ENCODE data around the gene LDB2.
"Not testable (repeated sequence)": the region's sequence is repeated elsewhere in the genome, so short reads cannot be mapped to it uniquely, and the experiment has no call there.

LDB2 gene

DNA sequence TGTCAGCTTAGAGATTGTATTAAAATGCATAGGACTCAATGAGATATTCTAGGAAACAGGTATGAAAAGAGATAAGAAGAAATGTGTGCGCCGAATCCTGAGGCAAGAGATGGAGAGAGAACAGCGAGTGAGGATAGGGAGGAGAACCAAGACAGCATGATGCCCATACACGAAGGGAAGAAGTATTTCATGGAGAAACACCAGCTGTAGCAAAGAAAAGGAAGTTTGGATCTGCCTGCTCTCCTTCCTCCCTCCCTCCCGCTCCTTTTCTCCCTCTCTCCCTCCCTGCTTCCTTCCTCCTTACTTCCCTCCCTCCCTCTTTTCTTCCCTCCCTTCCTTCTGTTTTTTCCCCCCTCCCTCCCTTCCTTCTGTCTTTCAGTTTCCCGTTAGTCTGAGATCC lies 353.6 kb downstream of the LDB2 start:
- no peak for DNase-seq (ENCODE audit: low read depth)

GRCh38 chr4:16544251-16544721 lies 354.2 kb downstream of the LDB2 start:
- no peak for DNase-seq (ENCODE audit: low read depth)

- DNase-seq (ENCODE audit: low read depth), result no peak
Observed at GRCh38 chr4:16537926-16538325, 360.5 kb downstream of the LDB2 start.

DNA sequence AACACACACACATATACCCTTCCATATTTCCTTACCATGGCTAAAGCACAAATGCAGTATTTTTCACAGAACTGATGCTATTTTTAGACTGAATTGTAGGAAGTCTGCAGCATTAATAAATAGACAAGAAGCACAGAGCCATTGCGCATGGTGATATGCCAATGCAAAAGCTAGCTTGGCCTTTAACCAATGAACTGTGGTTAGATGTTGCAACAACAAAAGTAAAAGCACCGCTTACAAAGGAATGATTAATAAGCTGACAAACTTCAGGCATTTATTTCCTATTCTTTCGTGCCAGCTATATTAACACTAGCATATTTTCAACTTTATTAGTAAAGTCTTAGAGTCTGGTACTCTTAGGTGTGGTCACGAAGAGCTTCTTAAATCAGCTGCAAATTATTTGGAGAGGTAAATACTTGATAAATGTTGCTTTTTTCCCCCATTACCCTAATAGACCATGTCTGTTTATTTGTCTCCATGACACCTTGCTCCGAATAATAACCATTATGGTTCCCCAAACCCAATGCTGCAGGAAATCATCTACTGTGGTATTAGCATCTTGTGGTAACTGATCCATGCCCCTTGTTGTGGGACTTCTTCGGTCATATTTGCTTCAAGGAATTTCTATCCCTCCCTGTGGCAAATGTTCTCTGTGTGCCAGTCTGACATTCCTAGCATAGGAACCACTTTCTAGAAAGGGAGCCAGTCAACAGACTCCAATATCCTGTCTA lies 366.0 kb downstream of the LDB2 start:
- peak; percentile 81 for DNase-seq (ENCODE audit: low read depth)

- DNase-seq (ENCODE audit: low read depth), result peak; percentile 21
Observed at GRCh38 chr4:16530688-16531635, 367.5 kb downstream of the LDB2 start.

DNA sequence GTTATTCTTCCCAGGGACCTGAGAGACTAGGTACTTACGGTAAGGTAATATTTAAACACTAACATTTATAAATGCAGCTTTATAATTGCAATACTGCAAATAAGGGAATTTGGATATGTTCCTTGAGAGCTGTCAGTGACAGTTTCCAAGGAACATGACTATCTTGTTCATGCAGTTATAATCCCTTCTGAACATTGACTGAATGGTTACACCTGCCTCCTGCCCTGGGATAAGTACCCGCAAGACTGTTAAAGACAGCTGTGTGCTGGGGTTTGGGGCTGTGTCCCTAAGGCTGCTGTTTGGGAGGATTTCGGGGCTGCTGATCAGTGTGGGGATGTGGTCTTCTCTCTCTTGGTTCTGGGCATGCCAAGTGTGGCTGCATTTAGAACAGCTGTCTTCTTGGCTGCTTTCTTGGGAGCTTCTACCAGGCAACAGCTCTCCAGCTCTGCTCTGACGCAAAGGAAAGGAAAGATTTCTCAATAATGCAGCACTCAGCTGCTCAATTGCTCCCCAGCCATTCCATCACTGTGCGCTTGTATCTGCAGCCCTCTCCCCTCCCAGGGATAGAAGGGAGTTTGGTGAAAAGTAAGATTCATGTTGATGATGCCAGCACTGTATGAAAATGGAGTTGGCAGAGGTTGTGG lies 373.4 kb downstream of the LDB2 start:
- DNase-seq (ENCODE audit: low read depth), result peak; percentile 49

GRCh38 chr4:16524406-16524805 lies 374.0 kb downstream of the LDB2 start:
- no peak for DNase-seq (ENCODE audit: low read depth)

DNA sequence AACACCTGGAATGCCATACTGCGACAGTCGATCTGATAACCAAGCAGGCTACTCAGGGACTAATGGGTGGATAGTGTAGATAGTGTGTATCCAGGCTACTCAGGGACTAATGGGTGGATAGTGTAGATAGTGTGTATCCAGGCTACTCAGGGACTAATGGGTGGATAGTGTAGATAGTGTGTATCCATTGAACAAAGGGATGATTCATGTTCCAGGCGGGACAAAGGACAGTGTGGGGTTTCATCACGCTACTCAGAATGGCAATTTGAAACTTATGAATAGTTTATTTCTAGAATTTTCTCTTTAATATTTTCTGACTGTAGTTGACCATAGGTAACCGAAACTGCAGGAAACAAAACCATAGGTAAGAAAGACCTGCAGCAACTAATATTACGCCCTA lies 374.9 kb downstream of the LDB2 start:
- not testable (repeated sequence) for DNase-seq (ENCODE audit: low read depth)

- no peak for DNase-seq (ENCODE audit: low read depth)
Observed at GRCh38 chr4:16521156-16521915, 377.1 kb downstream of the LDB2 start.

DNA sequence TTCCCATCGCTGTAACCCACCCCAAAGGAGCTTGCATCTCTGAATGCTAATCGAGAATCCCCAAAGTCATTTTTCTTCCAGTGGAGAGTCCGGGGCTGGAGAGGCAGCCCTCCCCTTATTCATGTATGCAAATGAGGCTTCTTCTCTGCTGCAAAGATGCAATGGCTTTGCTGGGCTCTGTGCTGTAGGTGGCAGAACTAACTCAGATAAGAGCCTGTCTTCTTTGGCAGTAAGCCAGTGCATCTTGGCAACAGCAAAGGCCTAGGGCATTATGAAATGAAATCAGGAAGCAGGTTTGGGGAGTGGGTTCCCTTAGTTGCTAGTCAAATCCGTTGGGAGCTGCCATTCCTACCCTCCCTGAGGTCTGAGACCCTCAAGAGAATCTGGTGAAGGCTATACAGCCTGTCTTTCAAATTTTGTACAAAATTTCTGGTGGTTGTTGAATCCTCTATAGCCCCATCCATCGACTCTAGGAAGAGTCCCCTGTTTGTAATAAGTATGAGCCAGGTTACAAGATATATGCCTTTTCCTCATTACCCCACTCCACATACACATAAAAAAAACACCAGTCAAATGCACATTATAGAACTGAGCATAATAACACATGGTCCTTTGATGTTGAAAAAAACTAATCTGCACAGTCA lies 381.5 kb downstream of the LDB2 start:
- peak; percentile 63 for DNase-seq (ENCODE audit: low read depth)

- DNase-seq (ENCODE audit: low read depth), result no peak
Observed at GRCh38 chr4:16513876-16514275, 384.6 kb downstream of the LDB2 start.

GRCh38 chr4:16508968-16509367 lies 389.5 kb downstream of the LDB2 start:
- no peak for DNase-seq (ENCODE audit: low read depth)

- peak; percentile 10 for DNase-seq (ENCODE audit: low read depth)
Observed at GRCh38 chr4:16505726-16506125, 392.7 kb downstream of the LDB2 start.

DNA sequence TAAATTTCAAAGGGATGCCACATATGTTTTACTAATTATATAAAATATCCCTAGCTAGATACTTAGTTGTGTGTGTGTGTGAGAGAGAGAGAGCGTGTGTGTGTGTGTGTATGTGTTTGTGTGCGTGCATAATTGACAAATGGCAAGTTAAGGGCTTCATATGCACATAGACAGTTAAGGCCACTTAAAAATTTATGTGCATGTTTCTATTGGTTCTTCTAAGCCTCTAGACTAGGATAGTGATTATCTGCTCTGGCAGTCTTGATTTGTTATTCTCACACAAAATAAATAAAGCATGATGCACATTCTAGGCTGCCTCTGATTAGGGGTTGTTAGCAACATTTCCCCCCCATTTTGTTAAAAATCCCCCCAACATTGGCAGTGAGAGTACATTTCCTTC lies 393.2 kb downstream of the LDB2 start:
- DNase-seq (ENCODE audit: low read depth), result no peak

DNA sequence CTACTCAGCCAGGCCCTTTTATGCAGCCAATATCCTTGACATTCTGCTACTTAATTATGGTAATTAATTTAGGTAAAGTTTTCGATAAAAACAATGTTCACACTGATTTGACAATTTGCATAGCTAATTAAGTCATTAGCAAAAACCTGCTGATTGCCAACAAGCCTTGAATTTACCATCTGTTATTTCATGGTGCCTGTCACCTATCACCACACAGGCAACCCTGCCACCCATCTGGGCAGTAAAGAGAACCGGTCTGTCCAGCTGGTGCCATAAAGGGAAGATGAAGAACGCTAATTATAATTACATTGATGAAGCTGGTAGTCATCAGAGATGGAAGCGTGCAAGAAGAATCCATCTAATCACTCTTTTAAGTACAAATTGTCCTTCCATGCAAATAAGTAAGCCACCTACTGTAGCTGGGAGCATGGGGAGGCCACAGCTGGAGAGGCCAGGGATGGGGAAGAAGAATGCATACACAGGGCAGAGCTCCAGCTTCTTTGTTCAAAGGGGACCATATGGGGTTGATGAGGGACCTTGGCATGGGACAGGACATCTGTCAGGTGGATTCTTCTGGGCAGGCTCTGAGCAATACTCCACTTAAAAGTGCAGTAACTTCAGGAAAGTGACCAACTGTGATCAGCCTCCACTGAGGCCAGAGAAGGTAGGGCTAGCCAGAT lies 394.9 kb downstream of the LDB2 start:
- no peak for DNase-seq (ENCODE audit: low read depth)

GRCh38 chr4:16498978-16499377 lies 399.5 kb downstream of the LDB2 start:
- no peak for DNase-seq (ENCODE audit: low read depth)

DNA sequence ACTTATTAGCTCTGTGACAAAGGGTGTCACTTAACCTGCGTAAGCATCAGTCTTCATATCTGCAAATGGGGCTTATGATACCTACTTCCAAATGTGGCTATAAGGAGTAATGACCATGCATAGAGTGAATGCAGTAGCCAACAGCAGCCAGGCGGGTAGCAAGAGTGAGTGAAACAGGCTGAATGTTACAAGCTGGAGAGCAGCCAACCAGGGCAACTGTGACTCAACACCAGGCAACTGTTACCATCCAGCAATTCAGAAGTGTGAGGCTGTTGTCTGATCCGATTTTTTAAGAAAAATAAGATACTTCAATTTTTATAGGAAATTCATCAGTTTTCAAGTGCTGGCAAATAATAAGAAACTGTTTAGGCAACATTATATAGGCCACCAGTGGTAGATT lies 401.9 kb downstream of the LDB2 start:
- peak; percentile 55 for DNase-seq (ENCODE audit: low read depth)

GRCh38 chr4:16492872-16493271 lies 405.6 kb downstream of the LDB2 start:
- no peak for DNase-seq (ENCODE audit: low read depth)

DNA sequence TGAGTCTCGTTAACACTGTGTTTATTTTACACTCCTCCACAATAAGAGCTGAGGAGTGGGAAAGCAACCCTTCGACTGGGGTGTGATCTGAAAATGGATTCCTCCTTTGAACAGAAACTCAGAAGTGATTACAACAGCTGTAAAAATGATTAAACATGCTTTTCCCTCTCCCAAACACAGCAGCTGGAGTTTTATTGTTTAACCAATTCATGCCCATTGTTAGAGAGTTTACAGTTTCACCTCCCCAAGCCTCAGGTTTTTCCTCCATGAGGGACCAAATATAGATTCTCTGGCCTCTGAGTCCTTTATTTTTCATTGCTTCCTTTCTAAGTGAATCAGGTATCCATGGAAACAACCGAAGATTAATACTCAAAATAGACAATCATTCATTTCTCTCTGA lies 409.2 kb downstream of the LDB2 start:
- no peak for DNase-seq (ENCODE audit: low read depth)

- no peak for DNase-seq (ENCODE audit: low read depth)
Observed at GRCh38 chr4:16488084-16488483, 410.4 kb downstream of the LDB2 start.

- no peak for DNase-seq (ENCODE audit: low read depth)
Observed at GRCh38 chr4:16484711-16485110, 413.7 kb downstream of the LDB2 start.
